Vagina (tissue), 2 donors: ENCODE measurements around the gene GLG1.

Experiments
- CTCF ChIP-seq, 3 experiments: fragments of 450-650 bp in 2 of 3; fragments of 200-600 bp in 1 of 3; sonication (generic) in 1 of 3; IDR thresholded peaks; one replicate each; pipeline ENCODE4 v1.5.1; 2017 to 2019; ENCODE audit warnings: antibody characterized with exemption in 3 of 3, mild to moderate bottlenecking in 2 of 3, moderate library complexity in 2 of 3
- POLR2A ChIP-seq, 2 donors: fragments of 450-650 bp; IDR thresholded peaks; one replicate each; pipeline ENCODE4 v1.6.1; 2017; ENCODE audit warnings: antibody characterized with exemption in 2 of 2, mild to moderate bottlenecking in 2 of 2, moderate library complexity in 2 of 2

- TF ChIP-seq POLR2A (IDR thresholded peaks at IDR 0.05) (no peak), CTCF (IDR thresholded peaks at IDR 0.05) (no peak)
Measured at GRCh38 chr16:74451951-74452758, 154.8 kb downstream of the GLG1 start.
